Stimulated activated CD4-positive, alpha-beta T cell treated with anti-CD3 and anti-CD28 coated beads, Interleukin-2, amount 100 ng/mL, for 48 hours (primary cell): ENCODE data around the gene PADI4.
A peak's percentile ranks its signal among the peaks of the same experiment; 100 is the strongest.

Source experiments
- DNase-seq, 2 donors: peaks; one replicate each; pipeline ENCODE4 v3.0.0-alpha.2; 2020

PADI4 gene

DNA sequence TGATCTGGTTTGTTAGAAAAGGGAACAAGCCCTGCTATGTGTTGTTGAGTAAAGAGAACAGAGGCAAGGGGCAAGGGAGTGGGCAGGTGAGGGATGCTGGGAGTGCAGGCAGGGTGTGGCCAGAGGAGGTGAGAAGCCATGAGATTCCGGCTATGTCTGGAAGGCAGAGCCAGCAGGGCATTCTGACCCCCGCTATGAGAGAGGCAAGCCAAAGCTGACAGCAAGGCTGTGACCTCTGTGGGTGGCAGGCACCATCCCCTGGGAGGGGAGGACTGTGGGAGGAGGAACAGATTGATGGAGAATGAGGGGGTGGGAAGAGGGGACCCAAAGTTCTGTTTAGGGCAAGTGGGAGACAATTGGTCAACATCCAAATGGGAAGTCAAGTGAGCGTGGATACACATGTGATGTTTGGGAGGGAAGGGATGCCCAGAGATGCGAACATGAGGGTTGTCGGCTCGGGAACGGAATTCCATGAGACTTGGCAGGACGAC is 44.5 kb downstream of the PADI4 start:
- DNase-seq: no peak

DNA sequence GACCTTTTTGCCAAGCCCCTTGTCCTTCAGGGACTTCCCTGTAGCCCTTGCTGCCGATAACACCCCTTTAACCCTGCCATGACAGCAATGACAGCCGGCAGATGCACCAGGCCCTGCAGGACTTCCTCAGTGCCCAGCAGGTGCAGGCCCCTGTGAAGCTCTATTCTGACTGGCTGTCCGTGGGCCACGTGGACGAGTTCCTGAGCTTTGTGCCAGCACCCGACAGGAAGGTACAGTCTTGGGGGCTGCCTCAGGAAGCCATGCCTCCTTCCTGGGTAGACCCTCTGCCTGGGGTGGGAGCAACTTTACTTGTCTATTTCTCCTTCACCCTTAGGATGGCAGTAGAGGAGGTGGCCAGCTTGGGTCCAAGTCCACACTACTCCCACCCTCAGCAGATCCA is 47.9 kb downstream of the PADI4 start:
- peak in 1 of 2 donors; percentile 6 for DNase-seq

DNA sequence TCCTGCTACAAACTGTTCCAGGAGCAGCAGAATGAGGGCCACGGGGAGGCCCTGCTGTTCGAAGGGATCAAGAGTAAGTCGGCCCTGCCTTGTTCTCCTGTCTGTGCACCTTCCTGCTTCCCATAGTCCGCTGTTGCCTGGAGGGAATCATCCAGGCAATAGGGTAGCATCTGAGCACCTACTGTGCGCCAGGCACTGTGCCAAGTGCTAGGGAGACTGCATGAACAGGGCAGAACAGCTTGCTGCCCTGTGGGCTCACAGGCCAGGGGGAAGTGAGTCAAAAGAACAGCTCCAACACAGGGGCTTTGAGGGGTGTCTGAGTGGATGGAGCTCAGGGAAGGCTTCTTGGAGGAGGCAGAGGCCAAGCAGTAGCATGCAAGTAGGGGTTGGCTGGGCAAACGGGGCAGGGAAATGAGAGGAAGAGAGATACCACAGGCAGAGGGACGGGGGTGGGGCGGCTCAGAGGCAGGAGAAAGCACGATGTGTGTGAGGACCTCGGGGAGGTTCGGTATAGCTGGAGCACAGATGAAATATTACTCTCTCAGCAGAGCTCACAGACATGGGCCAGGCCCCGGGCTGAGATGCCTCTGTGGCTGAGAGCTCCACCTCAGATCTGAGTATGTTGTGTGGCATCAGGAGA is 48.5 kb downstream of the PADI4 start:
- DNase-seq: no peak

DNA sequence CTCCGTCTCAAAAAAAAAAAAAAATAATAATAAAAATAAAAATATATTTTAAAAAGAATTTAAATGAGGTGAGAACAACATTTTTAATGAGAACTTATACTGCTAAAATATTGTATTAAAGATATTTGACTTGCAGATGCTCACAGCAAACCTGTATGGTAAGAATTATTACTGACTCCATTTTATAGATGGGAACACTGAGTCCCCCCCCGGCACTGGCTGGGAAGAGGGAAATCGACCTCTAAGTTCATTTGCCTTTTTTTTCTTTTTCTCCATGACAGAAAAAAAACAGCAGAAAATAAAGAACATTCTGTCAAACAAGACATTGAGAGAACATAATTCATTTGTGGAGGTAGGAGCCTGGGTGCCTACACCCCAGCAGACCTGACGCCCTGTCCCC is 50.6 kb downstream of the PADI4 start:
- no peak for DNase-seq

DNA sequence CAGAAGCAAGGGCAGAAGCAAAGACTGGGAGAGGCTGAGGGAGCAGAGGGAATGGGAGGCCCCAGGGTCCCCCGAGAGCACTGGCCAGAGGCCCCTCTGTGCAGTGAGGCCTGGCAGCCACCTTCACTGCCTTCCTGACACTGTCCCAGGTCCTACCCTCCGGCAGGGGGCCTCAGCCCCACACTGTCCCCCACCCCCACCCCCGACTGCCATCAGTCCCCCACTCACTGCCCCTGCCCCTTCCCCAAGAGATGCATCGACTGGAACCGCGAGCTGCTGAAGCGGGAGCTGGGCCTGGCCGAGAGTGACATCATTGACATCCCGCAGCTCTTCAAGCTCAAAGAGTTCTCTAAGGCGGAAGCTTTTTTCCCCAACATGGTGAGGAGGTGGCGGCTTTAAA is 51.0 kb downstream of the PADI4 start:
- DNase-seq: no peak

DNA sequence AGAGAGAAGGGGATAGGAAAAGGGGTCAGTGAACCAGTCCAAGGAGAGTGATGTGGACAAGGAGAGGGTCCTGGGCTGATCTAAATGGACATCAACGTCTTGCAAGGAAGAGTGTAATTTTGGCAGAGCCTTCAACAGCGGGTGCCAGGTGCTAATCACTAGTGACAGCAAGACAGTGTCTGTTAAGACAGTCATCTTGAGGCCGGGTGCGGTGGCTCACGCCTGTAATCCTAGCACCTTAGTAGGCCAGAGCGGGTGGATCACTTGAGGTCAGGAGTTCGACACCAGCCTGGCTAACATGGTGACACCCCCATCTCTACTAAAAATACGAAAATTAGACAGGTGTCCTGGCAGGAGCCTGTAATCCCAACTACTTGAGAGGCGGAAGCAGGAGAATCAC is 51.8 kb downstream of the PADI4 start:
- DNase-seq: no peak

DNA sequence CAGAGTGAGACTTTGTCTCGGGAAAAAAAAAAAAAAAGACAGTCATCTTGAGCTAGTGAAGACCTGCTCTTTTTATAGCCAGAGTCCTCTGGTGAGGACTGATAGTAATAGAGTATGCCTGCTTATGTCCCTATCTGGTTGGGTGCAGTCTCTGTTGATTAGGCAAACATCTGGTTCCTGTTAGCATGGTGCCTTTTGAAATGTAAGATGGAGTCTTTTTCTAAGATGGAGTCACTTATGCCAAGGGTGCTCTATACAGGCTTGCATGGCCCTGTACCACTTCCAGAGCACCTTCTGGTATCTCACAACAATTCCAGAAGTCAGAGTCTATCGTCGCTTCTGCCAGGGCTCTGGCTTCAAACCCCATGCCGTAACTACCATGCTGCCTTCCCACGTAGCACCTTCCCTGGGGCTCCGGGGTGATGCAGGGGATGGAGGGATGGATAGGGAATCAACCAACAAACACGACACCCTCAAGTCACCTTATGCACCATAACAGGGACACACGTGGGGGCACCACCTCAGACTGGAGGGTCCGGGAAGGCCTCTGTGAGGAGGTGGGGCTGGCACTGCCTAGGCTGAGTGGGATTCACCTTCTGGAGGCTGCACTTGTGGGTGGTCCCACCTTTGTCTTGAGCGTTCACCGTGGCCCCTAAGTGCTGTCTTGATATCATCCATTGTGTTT is 52.4 kb downstream of the PADI4 start:
- DNase-seq: no peak

DNA sequence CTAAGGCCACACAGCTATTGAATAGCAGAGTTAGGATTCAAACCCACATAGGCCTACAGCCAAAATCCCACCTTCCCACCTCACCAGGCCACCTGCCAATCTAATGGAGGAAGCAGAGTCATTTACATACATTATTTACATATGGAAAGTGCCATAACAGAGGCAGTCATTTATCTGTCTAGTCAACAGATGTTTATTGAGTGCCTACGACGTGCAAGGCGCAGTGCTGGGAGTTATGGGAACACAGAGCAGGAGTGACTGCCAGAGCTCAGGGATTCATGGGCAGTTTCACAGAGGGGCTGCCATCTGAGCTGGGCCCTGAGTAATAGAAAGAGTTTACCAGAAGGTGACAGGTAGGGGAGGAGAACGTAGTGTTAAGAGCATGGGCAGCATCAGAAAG is 53.7 kb downstream of the PADI4 start:
- no peak for DNase-seq

DNA sequence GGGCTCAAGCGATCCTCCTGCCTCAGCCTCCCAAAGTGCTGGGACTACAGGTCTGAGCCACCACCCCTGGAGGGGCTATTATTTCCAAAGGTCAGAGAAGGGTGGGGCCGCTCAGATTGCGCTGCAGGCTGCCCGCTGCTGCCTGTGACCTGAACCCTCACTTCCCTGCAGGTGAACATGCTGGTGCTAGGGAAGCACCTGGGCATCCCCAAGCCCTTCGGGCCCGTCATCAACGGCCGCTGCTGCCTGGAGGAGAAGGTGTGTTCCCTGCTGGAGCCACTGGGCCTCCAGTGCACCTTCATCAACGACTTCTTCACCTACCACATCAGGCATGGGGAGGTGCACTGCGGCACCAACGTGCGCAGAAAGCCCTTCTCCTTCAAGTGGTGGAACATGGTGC is 55.4 kb downstream of the PADI4 start:
- DNase-seq: no peak

DNA sequence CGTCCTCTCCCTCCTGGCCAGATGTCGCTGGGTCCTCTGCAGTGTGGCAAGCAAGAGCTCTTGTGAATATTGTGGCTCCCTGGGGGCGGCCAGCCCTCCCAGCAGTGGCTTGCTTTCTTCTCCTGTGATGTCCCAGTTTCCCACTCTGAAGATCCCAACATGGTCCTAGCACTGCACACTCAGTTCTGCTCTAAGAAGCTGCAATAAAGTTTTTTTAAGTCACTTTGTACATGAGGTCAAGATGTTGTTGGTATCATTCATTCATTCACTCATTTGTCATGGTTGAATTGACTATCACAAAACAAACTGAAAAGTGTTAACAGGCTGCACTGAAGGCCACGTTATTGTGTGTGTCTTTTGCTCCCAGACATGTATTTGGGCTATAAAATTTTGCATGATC is 55.8 kb downstream of the PADI4 start:
- no peak for DNase-seq

DNA sequence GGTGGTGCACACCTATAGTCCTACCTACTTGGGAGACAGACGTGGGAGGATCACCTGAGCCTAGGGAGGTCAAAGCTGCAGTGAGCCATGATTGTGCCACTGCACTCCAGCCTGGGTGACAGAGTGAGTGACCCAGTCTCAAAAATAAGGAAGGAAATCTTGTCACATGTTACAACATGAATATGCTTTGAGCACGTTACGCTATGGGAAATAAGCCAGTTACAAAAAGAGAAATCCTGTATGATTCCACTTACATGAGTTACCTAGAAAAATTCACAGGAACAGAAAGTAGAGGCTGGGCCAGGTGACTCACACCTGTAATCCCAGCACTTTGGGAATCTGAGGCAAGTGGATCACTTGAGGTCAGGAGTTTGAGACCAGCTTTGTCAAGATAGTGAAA is 57.3 kb downstream of the PADI4 start:
- no peak for DNase-seq

DNA sequence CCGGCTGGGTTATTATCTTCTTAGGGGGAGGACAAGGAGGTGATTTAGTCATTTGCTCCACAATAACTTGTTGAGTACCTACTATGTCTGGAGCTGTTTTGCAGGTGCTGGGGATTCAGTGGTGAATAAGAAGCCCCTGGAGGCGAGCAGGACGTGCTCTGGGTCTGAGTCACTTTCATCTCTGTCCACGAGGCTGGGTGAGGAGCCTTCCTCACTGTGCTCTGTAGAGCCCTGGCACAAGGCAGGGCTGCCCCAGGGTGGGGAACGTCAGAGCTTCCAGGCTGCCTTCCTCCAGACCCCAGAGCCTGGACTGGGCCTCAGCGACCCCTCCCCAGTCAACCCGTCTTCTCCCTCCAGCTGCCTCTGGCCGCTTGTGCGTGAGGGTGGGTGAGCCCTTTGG is 61.5 kb downstream of the PADI4 start:
- no peak for DNase-seq

DNA sequence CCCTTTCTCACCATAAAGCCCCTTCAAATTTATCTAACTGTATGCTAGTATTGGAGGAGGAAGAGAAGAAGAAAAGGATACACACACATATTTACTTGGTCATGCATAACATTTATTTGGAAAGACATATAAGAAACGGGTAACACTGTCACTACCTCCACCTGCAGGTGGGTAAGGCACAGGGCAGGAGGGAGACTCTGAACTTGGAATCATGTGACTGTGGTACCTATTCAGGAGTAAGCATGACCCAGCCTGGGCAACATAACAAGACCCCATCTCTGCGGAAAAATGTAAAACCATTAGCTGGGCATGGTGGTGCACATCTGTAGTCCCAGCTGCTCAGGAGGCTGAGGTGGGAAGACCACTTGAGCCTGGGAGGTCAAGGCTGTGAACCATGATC is 62.6 kb downstream of the PADI4 start:
- DNase-seq: no peak

DNA sequence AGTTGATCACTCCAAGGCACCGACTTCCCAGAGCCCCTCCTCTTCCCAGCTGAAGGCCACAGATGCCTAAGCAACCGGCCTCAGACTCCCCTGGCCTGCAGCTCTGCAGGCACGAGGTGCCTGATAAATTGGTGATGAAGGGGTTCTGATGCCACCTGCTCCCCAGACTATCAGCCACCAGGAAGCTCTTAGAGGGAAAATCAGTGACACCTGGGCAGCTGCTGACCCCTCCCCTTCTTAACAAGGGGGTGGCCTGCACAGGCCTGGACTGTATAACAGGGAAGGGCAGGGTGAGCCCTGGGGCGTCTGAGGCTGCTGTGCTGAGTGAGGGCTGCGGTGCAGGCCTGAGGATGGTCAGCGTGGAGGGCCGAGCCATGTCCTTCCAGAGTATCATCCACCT is 63.9 kb downstream of the PADI4 start, which contains the start of gene PADI6:
Gene PADI6 (plus strand): TSS at position 301 of the 400 bp plus-strand sequence. CDS start 50 bp downstream, at position 351.
- no peak for DNase-seq

DNA sequence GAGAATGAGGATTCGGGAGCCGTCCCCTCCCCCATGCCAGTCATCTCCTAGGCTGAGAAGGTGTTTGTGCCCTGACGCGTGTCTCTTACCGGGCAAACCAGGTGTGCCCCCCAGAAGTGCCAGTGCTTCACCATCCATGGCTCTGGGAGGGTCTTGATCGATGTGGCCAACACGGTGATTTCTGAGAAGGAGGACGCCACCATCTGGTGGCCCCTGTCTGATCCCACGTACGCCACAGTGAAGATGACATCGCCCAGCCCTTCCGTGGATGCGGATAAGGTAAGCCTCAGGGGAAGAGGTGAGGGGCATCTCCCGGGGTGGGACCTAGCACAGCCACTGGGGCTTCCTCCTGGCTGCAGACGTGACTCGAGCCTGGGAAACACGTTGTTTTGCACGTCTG is 65.0 kb downstream of the PADI4 start:
- DNase-seq: no peak

DNA sequence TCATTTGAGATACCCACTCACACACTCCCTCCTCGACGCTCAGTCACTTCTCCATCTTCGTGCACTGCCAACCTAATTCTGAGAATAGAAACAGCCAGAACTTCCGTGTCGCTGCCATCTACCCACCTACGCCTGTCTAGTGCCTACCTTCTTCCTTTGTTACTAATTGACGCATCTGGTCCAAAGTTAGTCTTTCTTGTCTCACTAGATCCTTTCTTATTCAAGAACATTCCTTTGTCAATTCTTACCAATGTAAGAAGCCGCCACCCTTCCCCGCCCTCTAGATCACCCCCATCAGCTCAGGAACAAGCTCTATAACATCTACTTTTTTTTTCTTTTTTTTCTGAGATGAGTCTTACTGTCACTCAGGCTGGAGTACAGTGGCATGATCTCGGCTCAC is 67.7 kb downstream of the PADI4 start:
- DNase-seq: no peak

DNA sequence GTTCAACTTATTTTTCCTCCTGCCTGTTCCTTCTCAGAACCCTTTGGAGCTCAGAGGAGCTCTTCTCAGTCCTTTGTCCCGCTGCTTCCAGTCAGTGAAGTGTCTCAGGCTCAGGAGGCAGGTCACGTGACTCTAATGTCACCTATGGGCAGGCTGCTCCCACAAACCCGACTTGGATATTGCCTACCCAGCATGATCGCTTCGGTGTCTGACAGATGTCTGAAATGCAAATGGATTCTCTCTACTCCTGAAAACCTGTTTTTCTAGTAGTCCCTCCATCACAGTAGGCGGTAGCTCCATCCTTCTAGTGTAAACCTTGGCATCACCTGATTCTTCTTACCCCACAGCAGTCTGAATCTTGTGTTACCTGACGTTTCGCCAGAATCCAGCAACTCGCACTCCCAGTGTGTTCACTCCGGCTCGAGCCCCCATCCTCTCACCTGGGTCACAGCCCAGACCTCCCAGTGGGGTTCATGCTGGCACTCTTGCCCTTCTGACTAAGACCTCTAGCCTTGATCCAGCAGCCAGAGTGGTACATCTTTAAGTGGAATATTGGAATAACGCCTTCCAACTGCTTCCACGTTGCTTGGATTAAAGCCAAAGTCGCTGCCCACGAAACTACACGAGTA is 69.4 kb downstream of the PADI4 start:
- DNase-seq: no peak

DNA sequence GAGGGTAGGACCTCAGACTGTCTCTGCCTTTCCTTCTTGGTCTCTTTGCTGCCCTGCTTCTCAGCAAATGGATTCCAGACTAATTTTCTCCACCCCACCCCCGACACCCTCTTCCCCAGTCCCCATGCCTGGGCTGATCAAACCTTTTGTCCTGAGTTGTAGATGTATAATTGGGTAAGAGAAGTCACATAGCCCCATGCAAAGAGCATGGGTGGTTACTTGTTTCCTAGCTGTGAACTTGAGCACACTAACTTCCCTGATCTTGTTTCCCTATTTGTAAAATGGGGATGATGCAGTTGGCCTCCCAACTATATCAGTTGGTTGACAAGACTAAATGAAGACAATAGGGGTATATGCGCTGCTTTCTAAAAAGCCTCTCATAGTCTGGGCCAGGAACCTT is 73.2 kb downstream of the PADI4 start:
- DNase-seq: no peak

DNA sequence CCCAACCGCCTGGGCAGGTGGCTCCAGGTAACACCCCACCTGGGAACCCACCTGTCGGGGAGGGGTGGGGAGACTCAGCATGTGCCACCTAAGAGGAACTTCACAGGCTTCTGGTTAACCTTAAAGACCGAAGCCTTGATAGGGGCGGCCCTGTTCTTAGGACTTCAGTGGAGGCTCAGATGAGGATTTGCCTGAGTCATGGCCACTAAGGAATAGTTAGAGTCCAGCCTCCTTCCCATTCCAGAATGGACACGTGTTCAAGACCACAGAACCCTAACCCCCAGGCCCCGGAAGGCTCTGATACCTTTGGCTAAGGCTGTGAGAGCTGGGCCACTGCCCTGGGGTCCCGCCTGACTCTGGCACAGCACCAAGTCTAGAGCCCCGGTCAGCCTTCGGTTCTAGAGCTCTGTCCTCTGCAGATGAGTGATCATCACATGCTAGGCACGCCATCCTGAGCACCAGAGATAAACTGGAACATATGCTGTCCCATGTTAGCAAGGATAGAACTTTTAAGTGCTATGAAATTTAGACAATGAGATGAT is 84.3 kb downstream of the PADI4 start:
- DNase-seq: no peak

DNA sequence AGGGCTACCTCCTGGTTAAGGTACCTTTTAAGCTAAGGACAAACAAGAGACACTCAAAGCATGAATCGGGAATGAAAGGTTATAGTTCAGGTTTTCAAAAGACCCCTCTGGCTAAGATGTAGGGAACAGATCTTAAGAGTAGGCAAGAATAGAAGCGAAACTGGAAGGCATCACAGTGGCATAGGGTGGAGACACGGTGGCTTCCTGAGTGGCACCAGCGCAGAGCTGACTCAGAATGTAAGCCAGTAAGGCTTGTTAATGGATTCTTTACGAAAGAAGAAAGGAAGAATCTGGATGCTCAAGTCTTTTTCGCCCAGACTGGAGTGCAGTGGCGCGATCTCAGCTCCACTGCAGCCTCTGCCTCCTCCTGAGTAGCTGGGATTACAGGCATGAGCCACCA is 85.2 kb downstream of the PADI4 start:
- DNase-seq: no peak

DNA sequence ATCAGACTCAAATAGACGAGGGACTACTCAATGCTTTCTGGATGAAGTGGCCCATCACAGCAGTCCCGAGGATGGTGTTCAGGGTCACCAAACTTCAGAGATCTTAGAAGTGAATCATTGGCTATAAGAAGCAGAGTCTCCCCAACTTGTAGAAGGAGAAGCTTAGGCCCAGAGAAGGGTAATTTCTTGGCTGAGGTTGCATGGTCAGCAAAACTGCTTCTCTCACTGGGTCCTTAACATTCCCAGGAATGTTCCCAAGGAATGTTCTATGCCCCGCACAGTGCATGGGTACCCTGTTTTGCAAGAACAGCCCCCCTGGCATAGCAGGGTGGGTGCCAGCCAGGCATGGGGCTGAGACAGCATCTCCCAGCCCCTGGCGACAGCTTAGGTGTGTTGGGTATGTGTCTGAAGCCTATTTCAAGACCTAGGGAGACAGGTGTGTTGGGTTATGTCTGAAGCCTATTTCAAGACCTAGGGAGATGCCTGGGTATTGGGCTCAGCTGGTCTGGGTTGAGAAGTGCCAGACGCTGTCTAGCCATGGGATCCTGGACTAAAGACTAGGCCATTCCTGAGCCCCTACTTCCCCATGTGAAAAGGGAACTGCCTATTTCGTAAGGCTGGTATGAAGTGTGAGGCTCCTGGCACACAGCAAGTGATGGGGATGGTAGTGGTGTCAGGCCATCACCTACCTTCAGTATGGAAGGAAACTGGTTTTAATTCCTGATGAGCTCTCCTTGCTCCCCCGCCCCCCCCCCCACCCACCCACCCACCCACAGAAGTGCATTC is 90.1 kb downstream of the PADI4 start:
- DNase-seq: no peak

DNA sequence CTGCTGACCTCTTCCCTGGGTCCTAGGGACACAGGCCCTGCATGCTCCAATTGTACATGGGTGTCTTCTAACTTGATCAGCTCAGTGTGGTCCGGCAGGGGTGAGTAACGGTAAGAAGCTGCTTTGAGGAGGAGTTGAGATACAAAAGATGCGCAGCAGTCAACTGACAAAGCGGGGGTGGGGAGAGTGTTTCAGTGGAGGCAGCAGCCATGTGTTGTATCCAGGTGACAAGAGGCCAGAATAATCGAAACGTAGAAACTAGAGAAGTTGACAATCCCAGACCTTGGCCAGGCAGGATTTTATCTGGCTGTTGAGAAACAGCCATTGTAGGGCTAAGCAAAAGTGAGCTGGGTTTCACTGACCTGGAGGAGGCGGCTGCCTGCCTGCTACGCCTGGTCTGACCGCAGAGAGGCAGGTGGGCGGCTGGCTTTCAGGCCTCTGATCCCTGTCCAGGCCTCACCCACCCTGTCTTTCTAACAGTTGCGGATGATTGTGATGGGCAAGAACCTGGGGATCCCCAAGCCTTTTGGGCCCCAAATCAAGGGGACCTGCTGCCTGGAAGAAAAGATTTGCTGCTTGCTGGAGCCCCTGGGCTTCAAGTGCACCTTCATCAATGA is 92.8 kb downstream of the PADI4 start:
- DNase-seq: no peak

DNA sequence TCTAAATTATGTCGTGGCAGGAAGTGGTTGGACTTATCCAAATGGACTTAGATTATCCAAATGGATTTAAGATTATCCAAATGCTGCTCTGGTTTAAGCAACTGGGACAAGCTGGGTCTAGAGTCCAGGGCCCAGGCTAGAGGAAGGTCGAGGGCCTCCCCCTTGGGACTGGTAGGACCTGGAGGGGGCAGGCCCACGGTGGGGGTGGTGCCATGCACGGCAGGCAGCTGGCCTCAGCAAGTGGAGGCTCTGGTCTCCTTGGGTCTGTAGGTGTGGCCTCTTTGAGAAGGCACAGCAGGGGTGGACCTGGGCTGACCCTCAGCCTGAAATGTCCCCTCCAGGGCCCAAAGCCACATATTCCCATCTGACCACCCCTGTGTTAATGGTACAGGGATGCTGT is 93.8 kb downstream of the PADI4 start:
- no peak for DNase-seq
